HFF-Myc (cell line): Measurements from ENCODE around the gene MGAT2.

Experiments
- DNase-seq: peaks from one replicate; pipeline ENCODE4 v3.0.0-alpha.2; 2011; ENCODE audit warnings: low read depth; ENCODE audit errors: extremely low read depth
- H3K4me3 ChIP-seq: replicated peaks from 2 replicates; pipeline ENCODE4 v1.5.1; 2011; ENCODE audit warnings: low read depth, mild to moderate bottlenecking, control low read depth, low read length
- TF ChIP-seq, protein P1 (sequence below): IDR thresholded peaks from 2 replicates; pipeline ENCODE4 v1.5.1; 2012; ENCODE audit warnings: mild to moderate bottlenecking, low read depth, low read length, control low read depth; ENCODE audit errors: missing control alignments

Gene MGAT2

GRCh38 chr14:49670475-49670874 lies 49.9 kb downstream of the MGAT2 start:
- TF ChIP-seq, protein P1, sequence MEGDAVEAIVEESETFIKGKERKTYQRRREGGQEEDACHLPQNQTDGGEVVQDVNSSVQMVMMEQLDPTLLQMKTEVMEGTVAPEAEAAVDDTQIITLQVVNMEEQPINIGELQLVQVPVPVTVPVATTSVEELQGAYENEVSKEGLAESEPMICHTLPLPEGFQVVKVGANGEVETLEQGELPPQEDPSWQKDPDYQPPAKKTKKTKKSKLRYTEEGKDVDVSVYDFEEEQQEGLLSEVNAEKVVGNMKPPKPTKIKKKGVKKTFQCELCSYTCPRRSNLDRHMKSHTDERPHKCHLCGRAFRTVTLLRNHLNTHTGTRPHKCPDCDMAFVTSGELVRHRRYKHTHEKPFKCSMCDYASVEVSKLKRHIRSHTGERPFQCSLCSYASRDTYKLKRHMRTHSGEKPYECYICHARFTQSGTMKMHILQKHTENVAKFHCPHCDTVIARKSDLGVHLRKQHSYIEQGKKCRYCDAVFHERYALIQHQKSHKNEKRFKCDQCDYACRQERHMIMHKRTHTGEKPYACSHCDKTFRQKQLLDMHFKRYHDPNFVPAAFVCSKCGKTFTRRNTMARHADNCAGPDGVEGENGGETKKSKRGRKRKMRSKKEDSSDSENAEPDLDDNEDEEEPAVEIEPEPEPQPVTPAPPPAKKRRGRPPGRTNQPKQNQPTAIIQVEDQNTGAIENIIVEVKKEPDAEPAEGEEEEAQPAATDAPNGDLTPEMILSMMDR, result no peak

More at GRCh38 chr14:49670475-49670874, 49.9 kb downstream of the MGAT2 start:
- no peak overlapping the region for H3K4me3 ChIP-seq
- no peak for DNase-seq
